NCI-H524 treated with DMSO at 0.1 percent for 48 hours (cell line): Measurements from ENCODE around the gene MED9.
"Not testable (repeated sequence)": the region's sequence is repeated elsewhere in the genome, so short reads cannot be mapped to it uniquely, and the experiment has no call there.

ENCODE experiments used
- DNase-seq: peaks from one replicate; lab custom pipeline; 2025; lab: John Stamatoyannopoulos, UW

Gene MED9

DNA sequence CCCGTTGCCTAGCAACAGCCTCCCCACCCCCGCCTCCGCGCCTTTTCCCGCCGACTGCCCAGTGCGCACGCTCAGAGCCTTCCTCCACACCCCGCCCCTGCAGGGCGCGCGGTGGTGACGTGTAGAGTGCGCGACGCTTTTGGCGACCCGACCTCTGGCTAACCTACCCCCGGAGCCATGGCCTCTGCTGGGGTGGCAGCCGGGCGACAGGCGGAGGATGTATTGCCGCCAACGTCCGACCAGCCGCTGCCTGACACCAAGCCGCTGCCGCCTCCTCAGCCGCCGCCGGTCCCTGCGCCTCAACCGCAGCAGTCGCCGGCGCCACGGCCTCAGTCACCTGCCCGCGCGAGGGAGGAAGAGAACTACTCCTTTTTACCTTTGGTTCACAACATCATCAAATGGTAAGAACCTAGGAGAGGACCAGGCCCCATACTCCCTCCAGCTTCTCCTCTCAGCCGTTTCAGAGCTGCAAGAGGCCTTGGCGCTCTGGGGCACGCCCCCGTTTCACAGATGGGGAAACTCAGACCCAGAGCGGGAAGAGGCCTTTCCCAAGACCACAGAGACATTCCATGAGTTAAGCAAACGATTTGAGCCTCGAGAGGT, at the start of gene MED9:
MED9 (plus strand) TSS at position 136 of the 603 bp plus-strand sequence; CDS start at position 178, 42 bp downstream.
- no peak for DNase-seq

GRCh38 chr17:17429222-17429621, 47.6 kb upstream of the MED9 start:
- no peak for DNase-seq

- not testable (repeated sequence) for DNase-seq
Measured at GRCh38 chr17:17430924-17431323, 45.9 kb upstream of the MED9 start.

DNA sequence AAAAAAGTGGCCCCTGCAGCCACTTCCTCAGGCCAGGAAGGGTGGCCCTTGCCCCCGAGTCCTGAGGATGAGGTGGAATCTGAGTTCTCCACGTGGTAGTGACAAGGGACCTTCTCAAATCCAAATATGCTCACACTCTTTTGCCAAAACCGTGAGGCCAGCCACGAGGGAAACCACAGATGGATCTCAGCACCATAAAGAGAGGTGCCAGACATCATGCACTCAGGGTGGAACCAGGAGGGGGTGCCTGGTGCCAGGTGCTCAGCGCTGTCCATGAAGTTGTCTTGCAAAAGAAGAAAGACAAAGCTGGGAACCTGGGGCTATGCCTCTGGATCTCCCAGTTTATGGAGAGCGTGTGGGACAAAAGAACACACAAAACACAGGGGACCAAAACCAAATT, 45.2 kb upstream of the MED9 start:
- DNase-seq = no peak

DNA sequence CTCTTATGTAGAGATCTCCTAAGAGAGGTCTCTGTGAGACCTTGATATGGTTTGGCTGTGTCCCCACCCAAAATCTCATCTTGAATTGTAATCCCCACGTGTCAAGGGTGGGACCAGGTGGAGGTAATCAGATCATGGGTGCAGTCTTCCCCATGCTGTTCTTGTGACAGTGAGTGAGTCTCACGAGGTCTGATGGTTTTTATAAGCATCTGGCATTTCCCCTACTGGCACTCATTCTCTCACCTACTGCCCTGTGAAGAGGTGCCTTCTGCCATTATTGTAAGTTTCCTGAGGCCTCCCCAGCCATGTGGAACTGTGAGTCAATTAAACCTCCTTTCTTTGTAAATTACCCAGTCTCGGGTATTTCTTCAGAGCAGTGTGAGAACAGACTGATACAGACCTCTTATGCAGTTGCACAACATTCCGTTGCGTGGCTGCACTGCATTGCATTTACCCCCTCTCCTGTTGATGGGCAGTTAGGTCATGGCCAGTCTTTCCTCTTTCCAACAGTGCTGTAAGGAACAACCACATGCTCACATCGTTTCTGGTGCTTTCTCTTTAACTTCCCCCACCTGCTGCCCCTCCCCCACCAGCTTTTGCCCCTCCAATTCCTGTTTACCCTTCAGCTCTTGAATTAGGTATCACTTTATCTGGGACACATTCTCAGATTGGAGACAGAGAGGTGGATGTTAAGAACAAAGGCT, 43.6 kb upstream of the MED9 start:
- DNase-seq = no peak

- no peak for DNase-seq
Measured at GRCh38 chr17:17434477-17434876, 42.3 kb upstream of the MED9 start.

- DNase-seq = no peak
Measured at GRCh38 chr17:17435323-17435722, 41.5 kb upstream of the MED9 start.

GRCh38 chr17:17437461-17437860, 39.3 kb upstream of the MED9 start:
- no peak for DNase-seq

GRCh38 chr17:17437893-17438292, 38.9 kb upstream of the MED9 start:
- DNase-seq = no peak

DNA sequence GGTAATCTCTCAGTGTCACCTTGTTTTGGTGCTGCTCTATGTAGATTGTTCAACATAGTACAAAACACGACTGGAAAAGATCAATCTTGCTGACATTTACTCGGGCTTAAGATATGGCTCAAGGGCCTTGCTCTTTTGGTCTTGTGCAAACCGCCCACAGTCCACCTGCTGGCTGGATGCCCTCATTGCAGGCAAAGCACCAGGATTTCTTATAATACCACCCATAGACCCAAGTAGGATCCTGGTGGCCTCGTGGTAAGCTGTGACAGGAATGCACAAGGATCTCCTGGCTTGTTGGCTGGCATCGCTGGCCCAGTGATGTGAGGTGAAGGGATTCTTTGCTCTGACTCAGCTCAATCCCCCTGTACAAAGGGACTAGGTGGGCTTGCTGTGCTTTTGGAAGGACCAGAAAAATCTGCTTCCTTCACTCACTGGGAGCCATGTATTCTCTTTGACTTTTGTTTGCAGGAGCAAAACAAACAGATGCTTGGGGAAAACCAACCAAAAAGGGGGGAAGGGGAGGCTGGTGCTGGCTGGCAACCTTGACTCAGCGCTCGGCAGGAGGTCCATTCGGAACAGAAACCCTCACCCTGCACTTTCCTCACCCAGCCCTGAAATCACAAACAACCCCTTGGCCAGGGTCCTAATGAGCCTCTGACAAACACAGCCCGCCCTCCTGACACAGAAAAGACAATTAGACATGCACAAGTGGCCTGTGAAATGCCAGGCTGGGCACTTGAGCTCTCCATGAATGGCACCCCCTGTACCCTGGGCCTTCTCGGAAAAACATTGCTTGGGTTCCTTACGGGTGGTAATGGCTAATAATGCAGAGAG, 36.6 kb upstream of the MED9 start:
- peak; percentile 64 for DNase-seq

- no peak for DNase-seq
Measured at GRCh38 chr17:17440938-17441675, 35.7 kb upstream of the MED9 start.

- DNase-seq = no peak
Measured at GRCh38 chr17:17443173-17443572, 33.6 kb upstream of the MED9 start.

DNA sequence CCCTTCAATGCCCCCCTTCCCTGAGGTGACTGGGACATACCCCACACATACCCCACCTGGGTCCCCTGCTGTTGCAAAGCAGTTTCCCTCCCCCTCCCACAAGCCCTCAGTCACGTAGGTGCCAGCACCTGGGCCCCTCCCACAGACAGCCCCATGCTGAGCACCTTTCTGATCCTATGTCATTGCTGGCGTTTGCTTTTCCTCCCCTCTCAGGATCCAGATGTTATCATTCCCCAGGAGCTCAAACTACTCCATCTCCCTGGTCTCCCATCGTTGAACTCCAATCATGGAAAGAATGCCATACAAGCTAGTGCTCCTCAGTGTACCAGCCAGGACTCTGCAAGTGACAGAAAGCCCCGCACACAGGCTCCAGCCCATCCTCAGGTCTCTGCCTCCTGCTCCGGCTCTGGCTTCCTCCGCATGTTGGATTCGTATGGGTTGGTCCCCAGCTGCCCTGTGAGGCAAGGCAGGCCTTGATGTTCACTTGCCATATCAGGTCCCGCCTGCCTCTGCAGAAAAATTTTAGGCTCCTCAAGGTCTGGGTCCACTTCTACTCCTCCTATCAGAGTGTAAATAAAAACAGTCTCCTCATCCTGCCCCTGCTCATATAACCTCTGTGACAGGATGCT, 31.4 kb upstream of the MED9 start:
- no peak for DNase-seq

- DNase-seq = no peak
Measured at GRCh38 chr17:17445925-17446665, 30.7 kb upstream of the MED9 start.

- DNase-seq = no peak
Measured at GRCh38 chr17:17446666-17447155, 30.1 kb upstream of the MED9 start.

DNA sequence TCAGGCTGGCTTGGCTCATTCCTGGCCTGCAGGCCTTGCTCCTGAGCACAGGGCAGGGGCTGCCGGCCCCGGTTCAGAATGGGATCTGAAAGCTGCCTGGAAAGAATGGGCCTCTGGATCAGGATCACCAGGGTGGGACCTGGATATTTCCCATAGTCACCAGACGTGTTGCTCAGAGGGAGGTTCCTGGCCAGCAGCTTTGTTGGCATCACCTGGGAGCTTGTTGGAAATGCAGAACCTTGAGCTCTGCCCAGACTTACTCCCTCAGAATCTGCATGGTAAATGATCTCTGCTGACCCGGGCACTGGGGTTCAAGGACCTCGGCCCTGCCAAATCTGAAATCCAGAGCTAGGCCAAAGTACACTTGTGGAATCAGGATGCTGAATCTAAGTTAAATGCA, 29.5 kb upstream of the MED9 start:
- no peak for DNase-seq

DNA sequence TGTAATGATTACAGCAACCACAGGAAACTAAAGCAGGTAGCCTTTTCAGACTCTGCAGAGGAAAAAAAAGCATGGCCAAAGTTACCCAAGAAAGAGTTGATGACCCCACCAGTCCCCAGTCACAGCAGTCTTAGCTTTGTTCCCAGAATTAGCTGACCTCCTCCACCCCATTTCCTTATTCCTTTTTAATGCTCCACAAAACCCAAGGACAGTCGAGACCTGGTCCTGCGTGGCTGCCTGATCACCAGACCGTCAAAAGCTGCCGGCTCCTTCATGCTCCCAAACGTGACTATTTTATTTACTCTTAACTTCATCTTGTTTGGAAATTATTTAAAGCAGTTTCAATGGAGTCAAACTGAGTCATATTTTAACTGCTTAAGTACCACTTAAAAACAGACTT, 28.7 kb upstream of the MED9 start:
- DNase-seq = no peak

DNA sequence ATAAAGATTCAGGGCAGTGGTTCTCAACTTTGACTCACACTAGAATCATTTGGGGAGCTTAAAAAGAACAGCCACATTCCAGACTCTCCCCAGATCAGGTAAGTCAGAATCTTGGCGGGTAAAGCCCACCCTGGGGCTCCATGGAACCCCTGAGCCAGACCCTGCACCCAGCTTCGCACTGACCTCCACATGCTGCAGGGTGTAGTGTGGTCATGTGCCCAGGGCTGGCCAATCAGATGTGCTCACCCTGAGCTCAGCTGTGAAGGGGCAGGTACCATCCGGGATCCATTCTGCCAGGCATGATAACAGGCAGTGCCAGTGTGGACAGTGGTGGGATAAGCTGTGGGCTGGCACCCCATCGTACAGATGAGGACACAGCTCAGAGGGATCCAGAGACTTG, 28.1 kb upstream of the MED9 start:
- DNase-seq = no peak

DNA sequence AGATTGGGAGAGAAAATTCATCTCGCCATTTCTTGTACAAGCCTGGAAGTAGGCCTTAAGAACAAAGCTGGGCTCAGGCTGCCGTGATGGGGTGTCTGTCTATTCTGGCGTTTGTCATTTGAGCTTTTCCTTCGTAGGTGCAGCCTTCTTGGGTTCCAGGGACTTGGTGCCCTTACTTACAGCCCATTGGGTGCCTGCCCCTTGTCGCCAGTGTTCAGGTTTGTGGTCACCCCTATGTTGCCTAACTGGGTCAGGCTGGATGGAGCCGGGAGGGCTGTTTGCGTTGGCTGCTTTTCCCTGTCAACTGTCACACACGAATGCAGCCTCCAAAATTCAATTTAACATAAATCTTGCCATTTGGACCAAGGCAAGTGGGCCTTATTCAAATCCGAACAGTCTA, 23.7 kb upstream of the MED9 start:
- DNase-seq = no peak

DNA sequence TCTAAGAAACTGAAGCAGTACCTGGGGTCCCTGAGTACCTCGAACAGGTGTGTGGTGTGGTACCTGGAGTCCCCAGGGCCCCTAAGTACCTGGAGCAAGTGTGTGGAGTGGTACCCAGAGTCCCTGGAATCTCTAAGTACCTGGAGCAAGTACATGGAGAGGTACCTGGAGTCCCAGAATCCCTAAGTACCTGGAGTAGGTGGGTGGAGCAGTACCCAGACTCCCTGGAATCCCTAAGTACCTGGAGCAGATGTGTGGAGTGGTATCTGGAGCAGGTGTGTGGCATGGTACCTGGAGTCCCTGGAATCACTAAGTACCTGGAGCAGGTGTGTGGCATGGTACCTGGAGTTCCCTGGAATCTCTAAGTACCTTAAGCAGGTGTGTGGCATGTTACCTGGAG, 22.5 kb upstream of the MED9 start:
- DNase-seq = no peak

DNA sequence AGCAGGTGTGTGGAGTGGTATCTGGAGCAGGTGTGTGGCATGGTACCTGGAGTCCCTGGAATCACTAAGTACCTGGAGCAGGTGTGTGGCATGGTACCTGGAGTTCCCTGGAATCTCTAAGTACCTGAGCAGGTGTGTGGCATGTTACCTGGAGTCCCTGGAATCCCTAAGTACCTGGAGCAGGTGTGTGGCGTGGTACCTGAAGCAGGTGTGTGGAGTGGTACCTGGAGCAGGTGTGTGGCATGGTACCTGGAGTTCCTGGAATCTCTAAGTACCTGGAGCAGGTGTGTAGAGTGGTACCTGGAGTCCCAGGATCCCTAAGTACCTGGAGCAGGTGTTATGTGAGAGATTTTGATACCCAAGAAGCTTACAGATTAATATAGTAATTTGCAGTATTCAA, 22.1 kb upstream of the MED9 start:
- DNase-seq = not testable (repeated sequence)
